D721Med (cell line): ENCODE measurements around the gene BRAF.

Experiments used
- DNase-seq: peaks from one replicate; pipeline ENCODE4 v3.0.0; 2011; ENCODE audit warnings: low spot score; ENCODE audit not compliant: insufficient read length
- FAIRE-seq: peaks from 2 replicates; lab custom pipeline; 2011; peaks lifted over from hg19 to GRCh38; lab: Jason Lieb, UNC
- TF ChIP-seq, protein P1 (sequence below): IDR thresholded peaks from 2 replicates; pipeline ENCODE4 v1.5.1; 2012; ENCODE audit warnings: mild to moderate bottlenecking, control low read depth; ENCODE audit not compliant: insufficient read depth; ENCODE audit errors: missing control alignments

The BRAF gene

DNA sequence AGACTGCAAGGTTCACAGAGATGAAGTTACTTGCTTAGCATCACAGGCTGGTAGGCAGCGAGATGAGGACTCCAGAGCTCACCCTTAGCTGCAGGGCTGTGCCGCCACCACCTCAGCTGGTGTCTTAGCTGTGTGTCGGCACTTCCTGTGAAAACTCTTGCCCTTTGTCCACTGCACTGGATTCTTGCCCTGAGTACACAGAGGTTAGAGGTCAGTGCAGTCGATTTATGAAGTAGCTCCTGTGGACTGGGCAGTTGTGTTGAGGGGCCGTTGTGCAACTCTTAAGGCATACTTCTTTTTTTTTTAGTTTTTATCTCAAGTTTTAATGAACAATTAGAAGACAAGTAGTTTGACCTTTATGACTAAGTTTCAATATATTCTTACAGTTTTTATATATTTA, 217.6 kb downstream of the BRAF start:
- no peak for FAIRE-seq
- DNase-seq, result no peak
- TF ChIP-seq, protein P1, sequence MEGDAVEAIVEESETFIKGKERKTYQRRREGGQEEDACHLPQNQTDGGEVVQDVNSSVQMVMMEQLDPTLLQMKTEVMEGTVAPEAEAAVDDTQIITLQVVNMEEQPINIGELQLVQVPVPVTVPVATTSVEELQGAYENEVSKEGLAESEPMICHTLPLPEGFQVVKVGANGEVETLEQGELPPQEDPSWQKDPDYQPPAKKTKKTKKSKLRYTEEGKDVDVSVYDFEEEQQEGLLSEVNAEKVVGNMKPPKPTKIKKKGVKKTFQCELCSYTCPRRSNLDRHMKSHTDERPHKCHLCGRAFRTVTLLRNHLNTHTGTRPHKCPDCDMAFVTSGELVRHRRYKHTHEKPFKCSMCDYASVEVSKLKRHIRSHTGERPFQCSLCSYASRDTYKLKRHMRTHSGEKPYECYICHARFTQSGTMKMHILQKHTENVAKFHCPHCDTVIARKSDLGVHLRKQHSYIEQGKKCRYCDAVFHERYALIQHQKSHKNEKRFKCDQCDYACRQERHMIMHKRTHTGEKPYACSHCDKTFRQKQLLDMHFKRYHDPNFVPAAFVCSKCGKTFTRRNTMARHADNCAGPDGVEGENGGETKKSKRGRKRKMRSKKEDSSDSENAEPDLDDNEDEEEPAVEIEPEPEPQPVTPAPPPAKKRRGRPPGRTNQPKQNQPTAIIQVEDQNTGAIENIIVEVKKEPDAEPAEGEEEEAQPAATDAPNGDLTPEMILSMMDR, result no peak

DNA sequence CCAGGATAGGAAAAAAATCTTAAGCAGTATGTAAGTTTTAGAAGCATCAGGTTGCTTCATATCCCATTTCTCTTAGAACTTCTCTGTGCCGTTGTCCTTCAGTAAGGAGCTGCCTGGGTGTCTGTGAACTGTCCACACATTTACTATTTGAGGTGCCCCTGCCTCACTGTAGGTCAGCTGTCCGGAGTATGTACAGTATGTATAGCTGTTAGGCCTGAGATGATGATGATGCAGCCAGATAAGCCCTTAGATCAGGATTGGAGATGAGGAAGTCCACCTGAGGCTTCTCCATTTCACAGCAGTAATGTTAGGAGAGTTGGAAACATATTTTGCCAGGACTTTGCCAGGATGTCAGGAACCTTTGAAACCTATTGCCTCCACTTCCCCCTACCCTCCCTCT, 220.5 kb downstream of the BRAF start:
- FAIRE-seq (no peak), DNase-seq (no peak)
- TF ChIP-seq, protein P1, result no peak

DNA sequence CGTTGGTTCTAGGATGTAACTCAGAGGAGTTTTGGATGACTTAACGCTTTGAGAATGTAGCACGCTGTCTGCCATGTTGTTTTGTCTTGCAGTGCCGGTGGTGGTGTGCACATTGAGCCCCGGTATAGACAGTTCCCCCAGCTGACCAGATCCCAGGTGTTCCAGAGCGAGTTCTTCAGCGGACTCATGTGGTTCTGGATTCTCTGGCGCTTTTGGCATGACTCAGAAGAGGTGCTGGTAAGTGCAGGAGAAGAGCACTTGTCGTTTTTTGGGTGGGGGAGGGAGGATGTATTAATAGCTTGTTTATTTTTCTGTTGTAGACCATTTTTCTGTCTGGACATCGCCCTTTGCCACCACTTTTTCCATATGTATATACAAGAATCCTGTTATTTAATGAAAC, 222.0 kb downstream of the BRAF start:
- FAIRE-seq, result no peak
- no peak for DNase-seq
- TF ChIP-seq, protein P1, result no peak

DNA sequence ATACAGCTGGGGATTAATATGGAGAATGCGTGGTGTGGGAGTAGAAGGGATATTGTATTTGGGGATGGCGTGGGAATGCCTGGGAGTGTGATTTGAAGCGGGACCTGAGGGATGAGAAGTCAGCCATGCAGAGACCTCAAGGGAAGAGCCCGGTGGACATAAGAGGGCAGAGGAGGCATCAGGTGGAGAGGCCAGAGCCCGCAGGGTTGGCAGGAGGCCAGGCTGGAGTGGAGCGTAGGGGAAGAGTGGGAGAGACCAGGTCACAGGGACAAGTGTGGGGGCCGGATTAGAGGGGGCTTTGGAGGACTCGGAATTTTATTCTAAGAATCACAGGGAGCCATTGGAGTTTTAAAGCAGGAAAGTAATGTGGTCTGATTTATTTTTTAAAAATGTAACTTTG, 226.3 kb downstream of the BRAF start:
- TF ChIP-seq, protein P1, result no peak
- FAIRE-seq, result no peak
- no peak for DNase-seq

DNA sequence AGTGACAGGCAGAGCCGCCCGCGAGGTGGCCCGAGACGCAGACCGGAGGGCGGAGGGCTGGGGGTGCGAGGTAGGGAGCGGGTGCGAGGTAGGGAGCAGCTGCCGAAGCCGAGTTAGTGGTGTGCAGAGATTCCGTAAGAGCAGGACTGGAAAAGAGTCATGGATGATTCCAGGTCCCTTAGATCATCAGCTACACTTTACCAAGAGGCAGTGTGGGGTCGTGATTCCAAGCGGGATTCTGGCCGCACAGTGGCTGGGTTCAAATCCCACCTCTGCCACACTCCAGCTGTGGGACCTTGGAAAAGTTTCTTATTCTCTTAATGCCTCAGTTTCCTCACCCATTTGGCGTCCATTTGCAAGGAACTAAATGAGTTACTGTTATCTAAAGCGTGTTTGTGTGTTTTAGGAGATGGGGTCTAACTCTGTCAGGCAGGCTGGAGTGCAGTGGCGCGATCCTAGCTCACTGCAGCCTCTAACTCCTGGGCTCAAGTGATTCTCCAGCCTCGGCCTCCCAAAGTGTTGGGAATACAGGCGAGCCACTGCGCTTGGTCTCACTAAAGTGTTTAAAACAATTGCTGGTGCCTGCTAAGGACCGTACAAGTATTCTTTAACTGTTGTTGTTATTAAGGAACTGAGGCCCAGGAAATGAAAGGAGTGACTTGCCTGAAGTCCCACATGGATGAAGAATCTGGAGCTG, 227.1 kb downstream of the BRAF start:
- DNase-seq, result no peak
- FAIRE-seq, result no peak
- TF ChIP-seq, protein P1, result no peak

DNA sequence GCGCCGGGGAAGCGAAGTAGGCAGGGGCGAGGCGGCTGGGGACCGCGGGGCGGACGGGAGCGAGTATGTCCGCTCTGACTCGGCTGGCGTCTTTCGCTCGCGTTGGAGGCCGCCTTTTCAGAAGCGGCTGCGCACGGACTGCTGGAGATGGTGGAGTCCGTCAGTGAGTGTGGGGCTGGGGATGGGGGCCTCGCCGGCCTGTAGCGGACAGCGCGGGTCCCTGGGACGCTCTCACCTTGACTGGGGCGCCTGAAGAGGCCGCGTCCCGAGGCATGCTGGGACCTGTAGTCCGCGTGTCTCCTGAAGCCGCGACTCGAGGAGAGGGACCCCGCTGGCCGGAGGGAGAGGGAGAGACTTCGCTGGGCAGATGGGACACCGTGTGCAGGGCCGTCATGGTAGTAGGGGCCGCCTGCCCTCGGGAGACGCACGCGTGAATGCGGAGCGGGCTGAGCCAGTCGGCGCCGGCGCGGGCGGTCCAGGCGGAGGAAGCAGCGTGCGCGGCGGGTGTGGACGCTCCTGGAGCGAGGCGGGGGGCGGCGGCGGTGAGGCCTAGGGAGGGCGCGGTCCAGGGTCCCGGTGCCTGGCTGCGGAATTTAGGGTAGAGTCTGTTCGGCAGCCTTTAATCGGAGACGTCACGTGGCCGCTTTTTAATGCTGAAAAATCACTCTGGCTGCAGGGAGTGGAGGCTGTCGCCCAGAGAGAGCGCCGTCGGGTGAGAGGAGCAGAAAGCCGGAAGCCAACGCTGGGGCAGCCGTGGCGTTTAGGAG, 227.9 kb downstream of the BRAF start, which contains the start of gene NDUFB2:
NDUFB2 (plus strand) TSS at position 29 of the 767 bp plus-strand sequence; CDS start at position 66, 37 bp downstream.
- TF ChIP-seq, protein P1, result no peak
- no peak for FAIRE-seq
- DNase-seq, result peak; percentile 70
